Measurements from ENCODE around the gene ENKUR.

Gene ENKUR, protein sequence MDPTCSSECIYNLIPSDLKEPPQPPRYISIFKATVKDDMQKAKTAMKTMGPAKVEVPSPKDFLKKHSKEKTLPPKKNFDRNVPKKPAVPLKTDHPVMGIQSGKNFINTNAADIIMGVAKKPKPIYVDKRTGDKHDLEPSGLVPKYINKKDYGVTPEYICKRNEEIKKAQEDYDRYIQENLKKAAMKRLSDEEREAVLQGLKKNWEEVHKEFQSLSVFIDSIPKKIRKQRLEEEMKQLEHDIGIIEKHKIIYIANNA

DNA sequence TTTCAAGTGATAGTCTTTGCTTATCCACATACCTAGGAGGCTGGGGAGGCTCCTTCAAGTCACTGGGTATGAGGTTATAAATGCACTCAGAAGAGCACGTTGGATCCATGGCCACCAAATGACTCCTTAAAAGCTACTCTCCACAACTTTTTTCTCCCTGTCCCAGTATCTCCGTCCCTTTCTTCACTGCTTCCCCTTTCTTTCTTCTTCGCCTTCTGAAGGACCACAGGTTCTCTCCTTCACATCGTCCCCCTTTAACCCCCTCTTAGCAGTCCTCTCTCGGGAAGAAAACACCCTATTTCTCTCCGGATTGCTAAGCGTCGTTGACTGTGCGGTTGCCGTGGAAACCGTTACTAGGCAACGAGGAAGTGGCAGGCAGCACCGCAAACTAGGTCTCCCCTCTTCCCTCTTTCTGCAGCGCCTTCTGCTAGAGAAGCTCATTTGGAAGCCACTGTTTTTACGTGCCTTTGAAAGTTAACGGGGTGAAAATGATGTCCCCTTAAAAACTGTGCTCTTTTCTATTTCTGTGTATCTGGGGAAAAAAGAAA is at the start of gene ENKUR:
TSS of gene ENKUR (minus strand) at position 331 of the 548 bp plus-strand sequence. CDS start at position 109, 222 bp downstream.
- peak; percentile 87 for DNase-seq (ENCODE audit: low spot score)

DNA sequence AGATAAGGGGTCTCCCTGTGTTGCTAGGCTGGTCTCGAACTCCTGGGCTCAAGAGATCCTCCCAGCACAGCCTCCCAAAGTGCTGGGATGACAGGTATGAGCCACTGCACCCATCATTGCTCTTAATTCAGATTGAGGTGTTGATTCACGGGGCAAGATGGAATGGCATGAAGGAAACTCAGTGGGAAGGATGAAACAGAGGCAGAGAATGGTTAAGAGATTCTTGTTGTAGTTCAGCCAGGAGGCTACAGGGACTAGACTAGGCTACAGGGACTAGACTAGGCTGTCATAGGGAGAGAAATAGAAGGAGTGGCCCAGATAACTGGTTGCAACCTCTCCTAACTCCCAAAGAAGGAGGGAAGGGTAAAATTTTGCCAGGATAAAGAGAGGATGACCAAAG is 48.4 kb upstream of the ENKUR start:
- no peak for DNase-seq (ENCODE audit: low spot score)

DNA sequence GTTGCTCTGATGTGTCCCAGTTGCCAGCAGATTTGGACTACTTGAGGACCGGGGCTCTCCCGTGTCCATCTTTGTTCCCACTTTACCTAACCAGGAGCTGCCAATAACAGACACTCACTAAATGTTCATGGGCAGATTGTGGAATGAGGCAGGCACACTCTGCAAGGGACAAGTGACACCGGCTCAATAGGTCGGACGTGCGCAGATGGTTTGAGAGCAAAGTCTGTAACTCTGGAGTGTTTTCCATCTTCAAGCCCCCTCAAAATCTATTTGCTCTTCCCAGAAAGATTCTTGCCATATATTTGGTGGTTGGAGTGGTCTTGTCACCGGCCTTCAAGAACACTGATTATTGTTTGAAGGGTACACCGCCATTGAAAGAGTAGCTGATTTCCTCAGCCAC is 47.7 kb upstream of the ENKUR start:
- no peak for DNase-seq (ENCODE audit: low spot score)

DNA sequence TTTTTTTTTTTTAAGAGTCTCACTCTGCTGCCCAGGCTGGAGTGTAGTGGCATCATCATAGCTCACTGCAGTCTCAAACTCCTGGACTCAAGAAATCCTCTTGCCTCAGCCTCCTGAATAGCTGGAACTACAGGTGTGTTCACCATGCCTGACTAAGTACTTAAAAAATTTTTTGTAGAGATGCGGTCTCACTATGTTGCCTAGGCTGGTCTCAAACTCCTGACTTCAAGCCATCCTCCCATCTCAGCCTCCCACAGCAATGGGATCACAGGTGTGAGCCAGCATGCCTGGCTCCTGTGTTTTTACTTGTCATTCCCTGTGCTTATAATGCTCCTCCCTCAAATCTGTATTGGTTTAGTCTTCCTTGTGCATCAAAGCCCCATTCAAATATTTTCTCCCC is 47.2 kb upstream of the ENKUR start:
- DNase-seq (ENCODE audit: low spot score) = no peak

DNA sequence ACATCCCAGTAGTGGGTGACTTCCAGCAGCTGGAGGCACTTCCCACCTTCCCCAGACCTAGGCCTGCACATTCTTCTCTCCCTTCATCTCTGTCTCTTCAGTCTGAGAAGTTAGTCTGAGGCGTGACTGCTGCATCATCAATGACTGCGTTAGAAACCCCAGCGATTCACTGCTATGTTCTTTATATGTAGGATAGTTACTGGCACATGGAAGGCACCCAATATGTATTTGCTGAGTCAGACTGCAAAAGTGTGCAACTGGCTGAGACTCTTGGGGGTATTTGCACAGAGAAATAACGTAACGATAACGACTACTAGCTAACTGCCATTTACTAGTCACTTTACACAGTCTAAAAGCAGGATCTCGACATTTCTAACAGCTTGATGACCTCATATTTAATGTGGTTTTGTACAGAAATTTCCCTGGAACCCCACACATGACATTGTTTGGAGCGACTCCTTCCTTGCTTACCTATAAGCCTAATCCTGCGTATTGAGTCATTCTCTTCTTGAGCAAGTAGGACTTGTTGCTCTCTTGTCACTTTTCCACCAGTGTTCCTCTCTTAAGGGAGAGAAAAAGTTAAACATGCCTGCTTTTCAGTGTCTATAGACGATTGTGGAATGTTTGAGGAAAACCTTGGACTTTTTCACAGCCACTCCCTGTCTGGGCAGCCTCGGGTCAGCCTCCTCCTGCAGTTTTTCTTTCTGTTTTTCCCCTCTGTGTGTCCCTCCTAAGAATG is 45.9 kb upstream of the ENKUR start:
- no peak for DNase-seq (ENCODE audit: low spot score)

DNA sequence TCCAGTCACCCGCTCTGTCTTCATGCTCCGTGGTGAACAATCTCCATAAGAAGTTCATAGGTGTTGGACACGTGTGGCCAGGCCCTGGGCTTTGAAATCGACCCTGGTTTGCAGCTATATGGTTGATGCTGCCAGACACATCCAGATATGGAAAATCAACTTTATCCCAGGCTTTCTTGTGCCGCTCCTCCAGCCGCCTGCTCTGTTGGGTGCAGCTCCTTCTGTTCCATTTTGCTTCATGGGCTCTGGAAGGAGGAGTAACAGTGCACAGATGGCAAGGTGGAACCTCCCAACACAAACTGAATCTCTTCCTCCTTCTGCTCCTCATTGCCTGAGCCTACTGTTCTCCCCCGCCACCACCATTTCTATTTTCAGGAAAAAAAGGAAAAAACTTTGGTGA is 45.2 kb upstream of the ENKUR start:
- no peak for DNase-seq (ENCODE audit: low spot score)

DNA sequence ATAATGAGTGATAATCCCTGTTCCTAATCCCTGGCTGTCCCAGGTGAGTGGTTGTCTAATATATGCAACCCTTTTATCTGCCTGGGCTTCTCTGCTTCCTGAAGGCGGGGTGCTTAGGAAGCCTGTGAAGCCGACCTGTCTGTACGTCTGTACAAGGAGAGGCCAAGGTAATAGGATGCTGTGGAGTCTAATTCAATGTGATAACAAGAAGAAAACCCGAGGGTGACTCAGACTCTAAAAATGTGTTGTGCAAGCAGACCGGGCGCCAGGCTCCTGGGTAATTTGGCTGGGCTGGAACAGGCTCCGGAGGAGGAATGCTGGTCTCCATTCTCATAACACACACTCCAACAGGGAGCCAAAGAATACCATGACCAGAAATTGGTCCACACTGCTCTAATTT is 44.0 kb upstream of the ENKUR start:
- DNase-seq (ENCODE audit: low spot score) = peak; percentile 67

DNA sequence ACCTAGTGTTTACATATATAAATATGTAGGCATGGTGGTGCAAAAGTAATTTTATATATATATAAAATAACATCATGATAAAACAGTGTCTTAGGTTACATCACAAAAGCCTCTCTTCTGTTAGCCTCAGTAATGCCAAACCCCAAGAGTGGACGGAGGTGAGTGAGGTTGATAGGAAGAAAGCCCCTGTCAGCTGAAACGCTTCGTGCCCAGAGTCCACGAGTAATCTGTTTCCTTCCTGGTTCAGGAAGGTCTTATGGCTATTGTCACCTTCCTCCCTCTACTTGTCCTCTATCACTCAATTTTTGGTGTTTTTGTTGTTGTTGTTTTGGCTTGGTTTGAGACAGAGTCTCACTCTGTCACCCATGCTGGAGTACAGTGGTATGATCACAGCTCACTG is 41.9 kb upstream of the ENKUR start:
- DNase-seq (ENCODE audit: low spot score) = no peak

DNA sequence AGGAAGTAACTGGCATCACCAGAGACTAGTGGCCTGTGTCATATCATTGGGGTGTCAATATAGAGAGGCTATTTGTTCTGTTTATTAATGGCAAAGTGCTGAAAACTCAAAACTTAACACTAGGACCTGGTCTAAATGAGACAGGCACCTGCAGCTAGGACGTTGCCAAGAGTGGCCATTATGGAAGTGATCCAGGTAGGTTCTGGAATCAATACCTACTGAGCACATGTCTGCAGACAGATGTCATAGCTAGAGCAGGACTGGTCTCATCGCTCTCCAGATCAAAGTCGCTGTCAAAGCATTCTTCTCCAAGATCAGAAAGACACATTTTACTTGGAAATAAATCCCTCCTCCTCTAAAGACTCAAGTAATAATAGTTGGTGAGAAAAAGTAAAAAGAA is 40.8 kb upstream of the ENKUR start:
- no peak for DNase-seq (ENCODE audit: low spot score)

DNA sequence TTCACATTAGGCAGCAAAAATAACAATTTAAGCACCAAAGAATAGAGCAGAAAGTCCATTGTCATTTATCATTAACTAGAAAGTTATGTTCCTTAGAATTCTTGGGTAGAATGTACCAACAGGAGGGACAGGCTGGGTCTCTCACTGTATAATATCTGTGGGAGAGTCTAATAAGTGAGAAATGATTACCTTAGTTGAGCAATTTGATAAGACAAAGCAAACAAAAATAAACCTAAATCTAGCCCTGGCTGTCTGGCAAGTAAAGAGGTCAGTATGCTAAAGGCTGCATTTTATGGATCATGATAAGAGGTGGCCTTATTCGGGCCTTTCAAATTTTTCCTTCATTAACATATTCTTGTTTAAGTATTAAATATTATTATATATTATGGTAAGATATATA is 36.1 kb upstream of the ENKUR start:
- DNase-seq (ENCODE audit: low spot score) = no peak

DNA sequence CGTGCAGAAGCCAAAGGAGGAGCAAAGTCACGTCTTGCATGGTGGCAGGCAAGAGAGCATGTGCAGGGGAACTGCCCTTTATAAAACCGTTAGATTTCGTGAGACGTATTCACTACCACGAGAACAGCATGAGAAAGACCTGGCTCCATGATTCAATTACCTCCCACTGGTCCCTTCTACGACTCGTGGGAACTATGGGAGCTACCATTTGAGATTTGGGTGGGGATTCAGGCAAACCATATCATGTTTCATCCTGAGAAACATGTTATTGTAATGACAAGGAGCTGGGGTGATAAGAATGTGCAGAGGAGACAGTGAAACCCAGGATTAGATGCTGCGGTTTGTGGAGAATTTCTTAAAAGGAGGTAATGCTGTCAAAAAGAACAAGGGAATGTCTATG is 34.4 kb upstream of the ENKUR start:
- DNase-seq (ENCODE audit: low spot score) = no peak

DNA sequence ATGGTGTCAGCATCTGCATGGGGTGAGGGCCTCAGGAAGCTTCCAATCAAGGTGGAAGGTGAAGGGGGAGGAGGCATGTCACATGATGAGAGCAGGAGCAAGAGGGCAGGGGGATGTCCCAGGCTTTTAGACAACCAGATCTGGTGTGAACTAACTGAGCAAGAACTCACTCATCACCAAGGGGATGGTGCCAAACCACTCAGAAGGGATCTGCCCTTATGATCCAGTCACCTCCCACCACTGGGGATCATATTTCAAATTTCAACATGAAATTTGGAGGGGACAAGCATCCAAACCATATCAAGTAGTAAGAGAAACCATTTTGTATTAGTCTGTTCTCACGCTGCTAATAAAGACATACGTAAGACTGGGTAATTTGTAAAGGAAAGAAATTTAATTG is 34.0 kb upstream of the ENKUR start:
- DNase-seq (ENCODE audit: low spot score) = no peak

DNA sequence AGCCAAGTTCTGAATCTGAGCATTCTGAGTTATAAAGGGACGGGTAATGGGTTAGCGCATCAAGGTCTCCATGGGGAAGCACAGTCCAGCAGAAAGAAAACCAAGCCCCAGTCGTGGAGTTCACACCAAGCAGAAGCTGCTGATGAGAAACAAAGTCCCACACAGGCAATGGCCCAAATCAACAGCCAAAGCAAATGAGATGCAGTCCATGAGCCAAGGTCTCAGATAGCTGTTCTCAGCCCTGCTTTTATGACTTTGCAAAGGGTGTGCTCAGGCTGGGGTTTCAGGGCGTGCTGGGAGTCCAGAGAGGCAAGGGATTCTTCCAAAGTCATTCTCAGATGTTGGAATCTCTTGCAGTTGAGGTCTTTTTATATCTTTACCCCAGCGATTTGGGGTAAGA is 32.5 kb upstream of the ENKUR start:
- DNase-seq (ENCODE audit: low spot score) = no peak

DNA sequence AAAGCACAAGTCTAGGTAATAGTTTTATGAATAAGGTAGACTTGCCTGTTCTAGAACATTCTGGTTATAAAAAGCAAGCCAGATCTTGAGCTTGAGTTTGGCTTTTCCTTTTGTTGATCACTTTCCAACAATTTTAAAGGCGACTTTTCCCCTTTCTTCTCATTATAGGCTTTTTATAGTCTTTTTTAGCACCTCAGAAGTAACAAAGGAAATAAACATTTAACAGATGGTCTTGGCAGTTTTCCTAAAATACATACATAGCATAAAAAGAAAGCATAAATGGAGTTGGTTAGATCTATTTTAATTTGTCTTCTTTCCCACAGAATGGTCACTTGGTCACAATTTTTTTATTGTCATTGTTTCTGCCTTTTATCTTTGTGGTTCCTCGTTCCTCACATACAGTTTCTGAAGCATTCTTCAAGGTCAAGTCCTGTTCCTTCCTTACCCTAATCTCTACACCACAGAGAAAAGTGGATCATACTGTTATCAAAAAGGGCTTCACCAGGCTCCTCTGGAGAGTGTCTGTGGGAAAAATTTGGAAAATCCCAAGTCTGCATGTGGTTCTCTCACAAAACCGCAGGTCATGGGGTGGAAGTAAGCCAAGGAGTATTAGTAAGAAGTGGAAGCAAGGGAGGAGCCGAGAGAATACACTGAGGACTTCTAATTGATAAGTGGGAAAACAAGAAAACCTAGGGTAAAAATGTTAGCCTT is 31.8 kb upstream of the ENKUR start:
- no peak for DNase-seq (ENCODE audit: low spot score)

DNA sequence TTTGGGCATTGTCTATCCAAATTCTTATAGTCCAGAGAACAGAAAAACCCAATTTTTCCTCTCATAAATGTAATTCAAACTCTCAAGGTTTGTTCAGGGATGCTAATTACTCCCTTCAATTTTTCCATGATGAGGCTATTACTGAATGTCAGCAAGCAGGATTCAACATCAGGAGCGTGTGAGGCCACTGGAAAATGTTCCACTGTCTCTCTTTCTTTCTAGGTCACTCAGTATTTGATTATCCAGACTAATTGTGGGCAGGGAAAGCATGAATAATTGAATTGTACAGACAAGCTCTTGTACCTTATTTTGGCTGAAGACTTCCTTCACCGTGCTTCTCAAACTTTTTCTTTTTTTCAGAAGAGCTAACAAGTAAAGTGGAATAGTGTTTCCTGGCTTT is 31.1 kb upstream of the ENKUR start:
- DNase-seq (ENCODE audit: low spot score) = no peak

DNA sequence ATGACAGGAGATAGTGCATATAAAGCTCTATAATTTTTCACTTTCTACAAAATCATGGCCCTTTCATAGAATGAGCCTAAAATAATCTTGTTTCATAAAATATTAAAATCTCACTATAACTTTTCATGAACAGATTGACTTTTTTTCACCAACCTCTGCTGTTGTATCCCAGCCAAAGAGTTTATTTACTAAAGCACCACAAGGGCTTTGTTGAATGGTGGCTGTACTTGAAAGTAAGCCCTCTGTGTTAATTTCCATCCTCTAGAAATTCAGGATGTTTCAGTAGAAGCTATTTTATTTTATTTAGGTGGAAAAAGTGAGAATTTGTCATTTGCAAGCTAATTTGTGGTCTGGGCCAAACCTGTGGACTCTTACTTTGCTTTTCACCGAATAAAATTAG is 30.7 kb upstream of the ENKUR start:
- no peak for DNase-seq (ENCODE audit: low spot score)

DNA sequence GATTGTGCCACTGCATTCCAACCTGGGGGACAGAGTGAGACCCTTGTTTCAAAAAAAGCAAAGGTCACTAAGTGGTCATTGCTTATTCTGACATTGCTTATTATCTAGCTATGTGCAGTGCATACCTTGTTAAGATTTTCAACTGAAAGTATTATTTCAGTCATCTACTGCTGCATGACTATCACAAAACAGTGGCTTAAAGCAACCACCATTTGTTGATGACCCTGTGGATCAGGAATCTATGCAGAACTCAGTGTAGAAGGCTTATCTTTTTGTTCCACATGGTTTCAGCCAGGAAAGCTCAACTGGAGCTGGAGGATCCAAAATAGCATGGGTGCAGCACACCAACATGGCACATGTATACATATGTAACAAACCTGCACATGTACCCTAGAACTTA is 23.6 kb upstream of the ENKUR start:
- DNase-seq (ENCODE audit: low spot score) = no peak

DNA sequence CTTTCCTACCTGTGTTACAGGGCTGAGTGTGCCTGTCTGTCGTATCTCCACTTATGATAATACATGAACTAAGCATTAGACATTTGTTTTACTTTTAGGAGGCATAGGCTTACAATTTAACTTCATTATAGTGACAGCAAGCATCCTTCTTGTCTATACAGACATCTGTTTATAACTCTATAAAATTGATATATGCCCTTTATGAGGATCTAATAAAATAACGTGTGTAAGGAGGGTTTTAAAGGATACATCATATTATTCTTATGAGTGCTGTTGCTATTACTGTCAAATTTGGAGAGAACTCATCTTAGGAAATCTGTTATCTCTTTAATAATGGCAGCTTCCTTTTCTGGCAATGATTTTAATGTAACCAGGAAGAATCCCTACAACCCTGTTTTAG is 22.4 kb upstream of the ENKUR start:
- no peak for DNase-seq (ENCODE audit: low spot score)

DNA sequence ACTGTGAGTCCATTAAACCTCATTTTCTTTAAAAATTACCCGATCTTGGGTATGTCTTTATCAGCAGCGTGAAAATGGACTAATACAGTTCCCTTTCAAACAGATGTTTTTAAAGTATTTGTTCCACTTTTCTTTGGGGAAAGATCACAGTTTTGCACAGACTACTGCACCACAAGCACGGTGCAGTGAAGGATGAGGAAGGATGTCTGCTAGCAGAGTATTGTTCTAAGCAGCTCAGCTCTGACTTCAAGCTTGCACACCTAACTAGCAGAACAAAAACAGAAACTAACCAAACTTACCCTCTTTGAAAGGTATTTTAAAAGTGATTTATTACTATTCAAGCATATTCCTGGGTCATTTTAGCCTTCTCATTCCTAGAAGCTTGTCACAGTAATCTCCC is 20.4 kb upstream of the ENKUR start:
- no peak for DNase-seq (ENCODE audit: low spot score)

DNA sequence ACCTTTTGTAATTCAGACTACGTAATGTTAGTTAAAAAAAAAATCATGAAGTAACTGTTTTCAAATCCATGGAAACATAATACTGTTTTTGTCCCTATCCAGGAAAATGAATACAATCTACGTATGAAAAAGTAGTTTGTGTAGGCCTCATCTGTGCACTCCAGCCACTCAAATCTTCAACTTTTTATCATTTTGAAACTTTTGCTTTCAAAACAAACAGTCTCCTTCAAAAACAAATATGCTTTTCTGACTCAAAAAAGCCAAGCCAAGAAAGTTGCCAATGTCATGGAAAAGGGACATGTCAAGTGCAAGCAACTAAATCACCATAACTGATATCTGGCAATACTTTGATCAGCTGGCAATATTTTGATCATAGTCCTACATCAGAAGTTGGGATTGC is 13.6 kb upstream of the ENKUR start:
- DNase-seq (ENCODE audit: low spot score) = no peak

DNA sequence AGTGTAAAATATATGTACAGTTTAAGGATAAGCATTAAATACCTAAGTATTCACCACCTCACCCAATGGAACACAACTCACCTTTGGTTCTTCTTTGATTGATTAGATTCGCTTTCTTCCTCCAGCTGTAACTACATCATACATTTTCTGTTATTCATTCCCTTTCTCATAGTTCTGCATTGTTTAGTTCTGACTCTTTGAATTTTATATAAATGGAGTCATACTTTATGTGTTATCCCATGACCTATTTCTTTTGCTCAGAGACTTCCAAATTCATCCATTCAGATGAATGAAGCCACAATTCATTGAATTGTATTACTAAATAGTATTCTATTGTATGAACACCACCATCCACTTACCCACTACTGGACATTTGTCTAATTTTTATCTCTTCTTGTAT is 12.8 kb upstream of the ENKUR start:
- DNase-seq (ENCODE audit: low spot score) = no peak

DNA sequence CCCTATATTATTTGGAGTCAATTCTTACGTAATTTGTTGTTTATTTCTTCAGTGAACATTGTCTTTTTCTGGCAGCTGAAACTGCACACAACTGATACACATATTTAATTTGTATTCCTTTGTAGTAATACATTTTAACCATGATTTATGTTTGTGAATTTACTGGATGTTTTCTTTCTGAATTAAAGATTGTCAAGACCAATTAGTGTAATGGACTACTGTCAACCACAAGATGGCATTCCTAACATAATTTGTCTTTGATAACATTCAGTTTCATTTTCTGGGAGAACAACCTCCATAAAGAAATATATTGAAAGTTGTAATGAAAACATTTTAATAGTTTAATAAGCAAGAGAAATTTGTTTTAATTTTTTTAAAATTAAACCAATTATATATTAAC is 10.5 kb upstream of the ENKUR start:
- peak; percentile 14 for DNase-seq (ENCODE audit: low spot score)

DNA sequence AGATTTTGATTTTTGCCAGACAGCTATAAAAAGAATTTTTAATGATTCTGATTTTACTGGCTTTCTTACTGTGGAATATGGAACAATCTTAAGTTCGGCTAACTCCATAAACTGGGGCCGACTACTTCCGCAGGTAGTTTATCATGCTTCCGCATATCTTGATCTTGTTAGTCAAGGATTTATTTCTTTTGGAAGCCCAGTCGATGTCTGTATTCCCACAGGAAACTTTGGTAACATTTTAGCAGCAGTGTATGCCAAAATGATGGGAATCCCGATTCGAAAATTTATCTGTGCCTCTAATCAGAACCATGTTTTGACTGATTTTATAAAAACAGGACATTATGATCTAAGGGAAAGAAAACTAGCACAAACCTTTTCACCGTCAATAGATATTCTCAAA is 8.6 kb upstream of the ENKUR start:
- no peak for DNase-seq (ENCODE audit: low spot score)
